Mucosa of rectum (tissue), 2 donors: Measurements from ENCODE around the gene OR1M1.
"Not testable (repeated sequence)": the region's sequence is repeated elsewhere in the genome, so short reads cannot be mapped to it uniquely, and the experiment has no call there.

ENCODE experiments used
- H3K27ac ChIP-seq, 2 donors: one replicate each; pipeline ENCODE4 v1.7.0; 2013; ENCODE audit warnings: inconsistent platforms in 2 of 2, low read depth in 2 of 2, low read length in 2 of 2
- H3K27me3 ChIP-seq, 2 donors: one replicate each; pipeline ENCODE4 v1.7.0; 2013; ENCODE audit warnings: low read length in 2 of 2; ENCODE audit not compliant: control insufficient read depth in 2 of 2, insufficient read depth in 2 of 2
- H3K36me3 ChIP-seq, 2 donors: one replicate each; pipeline ENCODE4 v1.7.0; 2013; ENCODE audit warnings: low read length in 2 of 2; ENCODE audit not compliant: control insufficient read depth in 2 of 2, insufficient read depth in 2 of 2
- H3K4me1 ChIP-seq, 2 donors: one replicate each; pipeline ENCODE4 v1.7.0; 2013; ENCODE audit warnings: low read length in 2 of 2, mild to moderate bottlenecking in 1 of 2; ENCODE audit not compliant: control insufficient read depth in 2 of 2, insufficient read depth in 2 of 2
- H3K4me3 ChIP-seq, 2 donors: one replicate each; pipeline ENCODE4 v1.7.0; 2013; ENCODE audit warnings: low read length in 2 of 2
- H3K9ac ChIP-seq, 2 donors: one replicate each; pipeline ENCODE4 v1.7.0; 2013; ENCODE audit warnings: low read length in 2 of 2, low read depth in 1 of 2, mild to moderate bottlenecking in 1 of 2
- H3K9me3 ChIP-seq, 2 donors: one replicate each; pipeline ENCODE4 v1.7.0; 2013; ENCODE audit warnings: low read length in 2 of 2; ENCODE audit not compliant: control insufficient read depth in 2 of 2
- donor health status: healthy.
- donor health status: Normal muscosa, but diverticular disease.

Gene OR1M1, protein sequence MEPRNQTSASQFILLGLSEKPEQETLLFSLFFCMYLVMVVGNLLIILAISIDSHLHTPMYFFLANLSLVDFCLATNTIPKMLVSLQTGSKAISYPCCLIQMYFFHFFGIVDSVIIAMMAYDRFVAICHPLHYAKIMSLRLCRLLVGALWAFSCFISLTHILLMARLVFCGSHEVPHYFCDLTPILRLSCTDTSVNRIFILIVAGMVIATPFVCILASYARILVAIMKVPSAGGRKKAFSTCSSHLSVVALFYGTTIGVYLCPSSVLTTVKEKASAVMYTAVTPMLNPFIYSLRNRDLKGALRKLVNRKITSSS

DNA sequence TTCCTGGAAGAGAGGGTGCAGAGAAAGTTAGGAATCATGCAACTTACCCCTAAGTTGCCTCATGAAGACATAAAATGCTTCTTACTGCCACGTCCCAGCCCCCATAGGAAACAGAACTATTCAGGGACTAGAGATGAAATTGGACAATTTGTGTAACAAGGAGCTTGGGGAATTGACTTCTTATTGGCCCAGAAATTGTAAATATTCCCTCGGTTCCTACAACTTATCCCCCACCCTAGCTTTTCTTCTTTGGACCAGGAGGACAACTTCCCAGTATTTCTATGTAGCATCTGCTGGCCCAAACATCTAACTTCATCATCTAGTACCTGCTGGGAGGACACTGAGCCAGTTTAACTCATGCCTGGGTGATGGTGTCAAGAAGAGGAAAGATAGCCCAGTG is at the start of gene OR1M1:
Gene OR1M1, plus strand, starts transcription at position 301 of the 400 bp plus-strand sequence. CDS start 6,184 bp downstream, outside the sequence.
- Histone ChIP-seq H3K4me1 (no peaks in the 10 kb centered on the region), H3K9ac (no peak within 1 kb of the TSS), H3K27ac (no peak within 1 kb of the TSS), H3K4me3 (no peak within 1 kb of the TSS), H3K27me3 (no peaks in the 10 kb centered on the region), H3K9me3 (no peaks in the 10 kb centered on the region), H3K36me3 (no peaks in the 10 kb centered on the region)

- H3K36me3 ChIP-seq: no peaks in the 10 kb centered on the region
- H3K9ac ChIP-seq: no peak overlapping the region
- no peaks in the 10 kb centered on the region for H3K9me3 ChIP-seq
- no peak overlapping the region for H3K4me3 ChIP-seq
- H3K27ac ChIP-seq: no peak overlapping the region
- no peaks in the 10 kb centered on the region for H3K27me3 ChIP-seq
- H3K4me1 ChIP-seq: no peaks in the 10 kb centered on the region
Measured at GRCh38 chr19:9037400-9038062, 49.3 kb upstream of the OR1M1 start.

- no peak overlapping the region for H3K9ac ChIP-seq
- no peaks in the 10 kb centered on the region for H3K9me3 ChIP-seq
- H3K36me3 ChIP-seq: no peaks in the 10 kb centered on the region
- H3K4me1 ChIP-seq: no peaks in the 10 kb centered on the region
- no peak overlapping the region for H3K4me3 ChIP-seq
- no peaks in the 10 kb centered on the region for H3K27me3 ChIP-seq
- no peak overlapping the region for H3K27ac ChIP-seq
Measured at GRCh38 chr19:9039728-9040127, 47.1 kb upstream of the OR1M1 start.

GRCh38 chr19:9040131-9040530 is 46.7 kb upstream of the OR1M1 start:
- Histone ChIP-seq H3K27ac (no peak overlapping the region), H3K4me1 (no peaks in the 10 kb centered on the region), H3K9ac (no peak overlapping the region), H3K9me3 (no peaks in the 10 kb centered on the region), H3K27me3 (no peaks in the 10 kb centered on the region), H3K4me3 (no peak overlapping the region), H3K36me3 (no peaks in the 10 kb centered on the region)

- Histone ChIP-seq H3K36me3 (no peaks in the 10 kb centered on the region), H3K4me3 (no peak overlapping the region), H3K4me1 (no peaks in the 10 kb centered on the region), H3K27ac (no peak overlapping the region), H3K27me3 (no peaks in the 10 kb centered on the region), H3K9me3 (no peaks in the 10 kb centered on the region), H3K9ac (no peak overlapping the region)
Measured at GRCh38 chr19:9041023-9041422, 45.8 kb upstream of the OR1M1 start.

GRCh38 chr19:9043524-9043923 is 43.3 kb upstream of the OR1M1 start:
- Histone ChIP-seq H3K4me3 (no peak overlapping the region), H3K9me3 (no peaks in the 10 kb centered on the region), H3K4me1 (no peaks in the 10 kb centered on the region), H3K27me3 (no peaks in the 10 kb centered on the region), H3K9ac (no peak overlapping the region), H3K27ac (no peak overlapping the region), H3K36me3 (no peaks in the 10 kb centered on the region)

DNA sequence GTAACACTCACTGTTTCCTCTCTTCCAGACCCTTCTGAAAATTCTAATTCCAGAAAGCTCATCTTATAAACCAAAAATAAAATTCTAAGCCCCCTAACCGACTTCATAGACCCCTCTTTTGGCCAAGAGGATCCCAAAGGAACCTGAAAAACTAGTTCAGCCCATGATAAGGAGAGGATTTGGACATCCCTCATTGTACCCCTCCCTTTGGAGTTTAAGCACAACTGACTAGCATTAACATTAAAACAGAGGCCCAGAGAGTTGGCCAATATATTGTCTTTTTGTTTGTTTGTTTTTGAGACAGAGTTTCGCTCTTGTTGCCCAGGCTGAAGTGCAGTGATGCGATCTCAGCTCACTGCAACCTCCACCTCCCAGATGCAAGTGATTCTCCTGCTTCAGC is 42.4 kb upstream of the OR1M1 start:
- H3K4me1 ChIP-seq: no peaks in the 10 kb centered on the region
- H3K9ac ChIP-seq: no peak overlapping the region
- H3K9me3 ChIP-seq: no peaks in the 10 kb centered on the region
- H3K36me3 ChIP-seq: no peaks in the 10 kb centered on the region
- H3K27ac ChIP-seq: no peak overlapping the region
- no peak overlapping the region for H3K4me3 ChIP-seq
- H3K27me3 ChIP-seq: no peaks in the 10 kb centered on the region

- Histone ChIP-seq H3K27ac (no peak overlapping the region), H3K9me3 (no peaks in the 10 kb centered on the region), H3K36me3 (no peaks in the 10 kb centered on the region), H3K27me3 (no peaks in the 10 kb centered on the region), H3K4me3 (no peak overlapping the region), H3K9ac (no peak overlapping the region), H3K4me1 (no peaks in the 10 kb centered on the region)
Measured at GRCh38 chr19:9046694-9047093, 40.2 kb upstream of the OR1M1 start.

DNA sequence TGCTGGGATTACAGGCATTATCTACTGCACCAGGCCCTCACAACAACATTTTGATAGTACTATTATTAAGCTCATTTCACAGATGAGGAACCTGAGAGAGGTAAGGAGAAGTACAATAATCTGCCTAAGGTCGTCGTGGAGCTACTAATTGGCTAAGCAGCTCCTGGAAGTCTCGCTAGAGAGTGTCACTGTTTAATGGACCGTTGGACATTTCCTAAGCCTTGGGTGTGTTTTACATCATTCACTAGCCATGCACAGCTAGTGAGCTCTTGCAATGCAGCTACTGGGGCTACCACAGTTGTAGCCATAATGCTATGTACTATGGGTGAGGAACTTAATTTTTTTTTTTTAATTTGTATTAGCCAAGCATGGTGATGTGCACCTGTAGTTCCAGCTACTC is 34.0 kb upstream of the OR1M1 start:
- Histone ChIP-seq H3K9me3 (no peaks in the 10 kb centered on the region), H3K27me3 (no peaks in the 10 kb centered on the region), H3K9ac (no peak overlapping the region), H3K27ac (no peak overlapping the region), H3K4me1 (no peaks in the 10 kb centered on the region), H3K4me3 (no peak overlapping the region), H3K36me3 (no peaks in the 10 kb centered on the region)

DNA sequence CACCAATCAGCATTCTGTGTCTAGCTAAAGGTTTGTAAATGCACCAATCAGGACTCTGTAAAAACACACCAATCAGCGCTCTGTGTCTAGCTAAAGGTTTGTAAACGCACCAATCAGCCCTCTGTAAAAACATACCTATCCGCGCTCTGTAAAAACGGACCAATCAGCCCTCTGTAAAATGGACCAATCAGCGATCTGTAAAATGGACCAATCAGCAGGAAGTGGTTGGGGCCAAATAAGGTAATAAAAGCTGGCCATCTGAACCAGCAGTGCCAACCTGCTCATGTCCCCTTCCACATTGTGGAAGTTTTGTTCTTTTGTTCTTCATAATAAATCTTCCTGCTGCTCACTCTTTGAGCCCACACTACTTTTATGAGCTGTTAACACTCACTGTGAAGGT is 33.2 kb upstream of the OR1M1 start:
- not testable (repeated sequence) for H3K27me3 ChIP-seq, H3K27ac ChIP-seq, H3K36me3 ChIP-seq, H3K4me1 ChIP-seq, H3K9ac ChIP-seq, H3K4me3 ChIP-seq, H3K9me3 ChIP-seq
